Panc1 (cell line): ENCODE results near the gene MVP. TPM values are rescaled to one million over a fixed set of nuclear protein-coding genes. Genes with fewer than 3 reads are reported as not detected.

Experiments
- ATAC-seq: fragments of 200-7000 bp; cut with Tn5 transposase; 2 replicates; pipeline ENCODE4 v1.9.1; 2020; ENCODE audit warnings: mild to moderate bottlenecking, moderate library complexity
- BruUV-seq: library from RNA; stranded (reverse); fragments of 400-500 nt; replicated peaks from 2 replicates; lab custom pipeline; 2021; lab: Mats Ljungman, UMichigan
- CTCF ChIA-PET: fragments of 300-600 bp; sonication (Branson Sonifier 250); formaldehyde crosslinking; loops from one replicate; lab custom pipeline; 2022; ENCODE audit warnings: antibody characterized with exemption; lab: Charles Lee
- POLR2A ChIA-PET: fragments of 300-600 bp; sonication (Branson Sonifier 250); formaldehyde crosslinking; loops from one replicate; lab custom pipeline; 2022; ENCODE audit warnings: antibody characterized with exemption; lab: Charles Lee
- DNase-seq: peaks from one replicate; pipeline ENCODE4 v3.0.0-alpha.2; 2010; ENCODE audit warnings: low read depth, low spot score
- H3K27ac ChIP-seq: 2 replicates; pipeline ENCODE4 v1.5.1; 2011; ENCODE audit warnings: mild to moderate bottlenecking, low read length, inconsistent platforms
- H3K27me3 ChIP-seq: fragments of 200-500 bp; sonication (Bioruptor generic); 2 replicates; pipeline ENCODE4 v1.6.0; 2014; ENCODE audit warnings: low read length, inconsistent platforms; ENCODE audit not compliant: control insufficient read depth, insufficient read depth
- H3K36me3 ChIP-seq: fragments of 200-500 bp; sonication (Bioruptor generic); 2 replicates; pipeline ENCODE4 v1.5.1; 2014; ENCODE audit warnings: inconsistent platforms, mild to moderate bottlenecking, low read length, moderate library complexity; ENCODE audit not compliant: control insufficient read depth, insufficient read depth
- H3K4me1 ChIP-seq: 2 replicates; pipeline ENCODE4 v1.5.1; 2011; ENCODE audit warnings: inconsistent platforms, mild to moderate bottlenecking, low read length, moderate library complexity; ENCODE audit not compliant: control insufficient read depth, insufficient read depth
- H3K4me3 ChIP-seq, 2 experiments: 2 replicates each; pipeline ENCODE4 v1.5.1; 2011 to 2012; ENCODE audit warnings: low read depth in 2 of 2, low read length in 2 of 2, mild to moderate bottlenecking in 2 of 2, inconsistent platforms in 1 of 2, moderate library complexity in 1 of 2
- H3K9me3 ChIP-seq: fragments of 200-500 bp; sonication (Bioruptor generic); 2 replicates; pipeline ENCODE4 v1.5.1; 2014; ENCODE audit warnings: low read depth, mild to moderate bottlenecking, inconsistent platforms, low read length, moderate library complexity; ENCODE audit not compliant: control insufficient read depth, insufficient read depth
- CTCF ChIP-seq: fragments of 450-650 bp; IDR thresholded peaks from 2 replicates; pipeline ENCODE4 v1.5.1; 2017; ENCODE audit warnings: mild to moderate bottlenecking
- POLR2AphosphoS5 ChIP-seq: IDR thresholded peaks from 2 replicates; pipeline ENCODE4 v1.6.1; 2012; ENCODE audit warnings: mild to moderate bottlenecking, low read depth, low read length, moderate library complexity
- REST ChIP-seq, 2 experiments: IDR thresholded peaks; 2 replicates each; pipeline ENCODE4 v1.6.1; 2011 to 2012; ENCODE audit warnings: low read depth in 2 of 2, control low read depth in 1 of 2, low read length in 1 of 2, mild to moderate bottlenecking in 1 of 2, moderate library complexity in 1 of 2; ENCODE audit not compliant: insufficient read depth in 1 of 2
- SIN3A ChIP-seq: IDR thresholded peaks from 2 replicates; pipeline ENCODE4 v1.6.1; 2012; ENCODE audit warnings: low read depth, mild to moderate bottlenecking, low read length, moderate library complexity, borderline replicate concordance; ENCODE audit not compliant: insufficient read depth
- TCF7L2 ChIP-seq: IDR thresholded peaks from 2 replicates; pipeline ENCODE4 v1.6.1; 2011; ENCODE audit warnings: mild to moderate bottlenecking, low read depth, low read length, inconsistent platforms
- in situ Hi-C: cut with HindIII; loops from 2 replicates; pipeline ENCODE4 v1.10.0; 2016; ENCODE audit warnings: low sequenced_read_pairs, low pct_unique_long_range_greater_than_20kb
- intact Hi-C: fragments of 100-400 bp; cut with micrococcal nuclease; formaldehyde crosslinking; loops from one replicate; pipeline ENCODE4 v1.10.0; 2022; ENCODE audit not compliant: unreplicated experiment
- total RNA-seq: library from RNA; stranded (reverse); gene quantifications from one replicate; pipeline ENCODE4 v1.2.1, GENCODE V29; 2021; ENCODE audit not compliant: unreplicated experiment

Gene MVP
- total RNA-seq, 1 experiment from 2014 or later, result 107 TPM

GRCh38 chr16:29897333-29897732 is 77.1 kb downstream of the MVP start:
- H3K27ac ChIP-seq, result no peak overlapping the region
- H3K4me1 ChIP-seq, result peaks cover 5% of the 10 kb centered on the region; the same call in 1 of the 2 replicates
- H3K9me3 ChIP-seq, result no peaks in the 10 kb centered on the region
- DNase-seq (no peak), ATAC-seq (no peak)
- H3K36me3 ChIP-seq, result no peaks in the 10 kb centered on the region
- CTCF ChIA-PET, result no interaction called here
- H3K4me3 ChIP-seq, result no peak overlapping the region
- BruUV-seq, result no TSS peak
- in situ Hi-C loops, result no loop called here
- no peaks in the 10 kb centered on the region for H3K27me3 ChIP-seq
- intact Hi-C loops, result no loop called here
- POLR2A ChIA-PET, result no interaction called here
- no peak for TF ChIP-seq POLR2AphosphoS5
- no peak for TF ChIP-seq TCF7L2
- no peak for TF ChIP-seq CTCF
- no peak for TF ChIP-seq REST (IDR thresholded peaks at IDR 0.05; ENCODE audit: insufficient read depth in 1 of 2, low read depth in 2 of 2, low read length in 1 of 2)
- TF ChIP-seq SIN3A, result no peak

Other genes with a start within 250 kb of the MVP start
- gene SPN, start 157.2 kb upstream of the MVP start, total RNA-seq, result 1.3 TPM
- gene QPRT, start 141.3 kb upstream of the MVP start, total RNA-seq, result 27.9 TPM
- 0.18 TPM for gene C16orf54, start 74.5 kb upstream of the MVP start, total RNA-seq
- gene ZG16, start 42.2 kb upstream of the MVP start, total RNA-seq, result not detected
- gene KIF22, start 29.7 kb upstream of the MVP start, total RNA-seq, result 111 TPM
- gene MAZ, start 13.9 kb upstream of the MVP start, total RNA-seq, result 426 TPM
- gene PRRT2, start 8.3 kb upstream of the MVP start, total RNA-seq, result 9.7 TPM
- gene PAGR1, start 4.3 kb upstream of the MVP start, total RNA-seq, result 42.5 TPM
- 71.6 TPM for gene CDIPT, start 42.8 kb downstream of the MVP start, total RNA-seq
- 70.7 TPM for gene SEZ6L2, start 79.1 kb downstream of the MVP start, total RNA-seq
- 87.0 TPM for gene ASPHD1, start 80.0 kb downstream of the MVP start, total RNA-seq
- 45.7 TPM for gene KCTD13, start 105.8 kb downstream of the MVP start, total RNA-seq
- gene TMEM219, start 141.6 kb downstream of the MVP start, total RNA-seq, result 161 TPM
- gene TAOK2, start 153.4 kb downstream of the MVP start, total RNA-seq, result 99.4 TPM
- 25.3 TPM for gene HIRIP3, start 175.2 kb downstream of the MVP start, total RNA-seq
- gene INO80E, start 175.8 kb downstream of the MVP start, total RNA-seq, result 104 TPM
- 3.2 TPM for gene DOC2A, start 190.6 kb downstream of the MVP start, total RNA-seq
- gene C16orf92, start 202.7 kb downstream of the MVP start, total RNA-seq, result not detected
- 3.5 TPM for gene TLCD3B, start 210.8 kb downstream of the MVP start, total RNA-seq
- gene ALDOA, start 245.3 kb downstream of the MVP start, total RNA-seq, result 2,516 TPM